OCI-M2 (cell line): ENCODE measurements around the gene UGT3A1.
A peak's percentile ranks its signal among the peaks of the same experiment; 100 is the strongest.
"Not testable (repeated sequence)": the region's sequence is repeated elsewhere in the genome, so short reads cannot be mapped to it uniquely, and the experiment has no call there.

Source experiments
- DNase-seq: peaks from one replicate; lab custom pipeline; 2025; ENCODE audit not compliant: unreplicated experiment; lab: John Stamatoyannopoulos, UW

The UGT3A1 gene

DNA sequence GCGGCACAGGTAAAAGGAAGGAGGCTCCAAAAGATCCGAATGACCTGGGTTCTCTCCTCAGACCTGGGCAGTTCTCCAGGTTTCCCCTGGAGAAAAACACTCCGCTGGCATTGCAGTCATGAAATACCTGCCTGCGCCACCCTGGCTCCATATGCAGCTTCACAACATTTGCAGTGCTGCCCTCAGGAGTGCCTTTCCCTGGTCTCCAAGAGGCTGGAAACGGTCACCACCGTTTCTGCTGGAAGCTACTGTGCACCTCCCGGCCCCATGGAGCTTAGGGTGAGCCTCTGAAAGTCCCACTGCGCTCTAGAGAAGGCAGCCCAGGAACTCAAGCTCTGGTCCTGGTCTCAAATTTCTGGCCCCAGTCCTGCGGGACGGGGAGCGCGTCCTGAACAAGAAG is 670 bp downstream of the UGT3A1 start:
- DNase-seq = no peak

DNA sequence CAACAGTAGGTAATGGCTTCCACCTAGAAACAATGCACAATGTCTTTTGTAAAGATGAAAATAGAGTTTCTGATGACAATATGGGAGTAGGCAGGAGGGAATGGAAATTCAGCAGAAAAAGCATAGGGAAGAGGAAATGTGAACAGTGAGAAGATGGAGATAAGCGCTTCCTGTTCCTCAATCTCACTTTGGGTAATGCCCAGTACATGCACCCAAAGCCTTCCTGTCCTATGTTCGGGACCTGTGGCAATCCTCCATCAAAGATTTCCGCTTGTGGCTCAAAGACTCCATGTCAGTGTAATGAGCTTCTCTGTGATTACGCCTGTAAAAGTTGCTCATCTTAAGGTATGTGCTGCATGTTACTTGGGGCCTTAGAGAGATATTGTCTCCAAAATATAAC is 2.7 kb downstream of the UGT3A1 start:
- no peak for DNase-seq

DNA sequence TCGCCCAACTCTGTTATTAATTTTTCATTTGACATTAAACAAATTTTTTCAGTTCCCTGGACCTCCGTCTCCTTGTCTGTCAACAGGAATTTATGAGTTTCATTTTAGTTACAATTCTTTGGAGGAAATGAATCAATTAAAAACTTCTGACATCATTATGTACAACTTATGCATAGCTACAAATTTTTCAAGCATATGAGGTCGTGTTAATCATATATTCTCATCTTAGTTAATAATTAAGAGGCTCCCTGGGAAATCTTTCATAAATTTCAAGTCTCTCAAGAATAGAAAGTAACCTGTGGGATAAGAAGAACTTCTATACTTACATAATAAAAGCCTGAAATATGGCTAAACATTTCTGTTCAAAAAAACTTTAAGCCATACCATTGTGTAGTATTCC is 3.4 kb downstream of the UGT3A1 start:
- DNase-seq = no peak

DNA sequence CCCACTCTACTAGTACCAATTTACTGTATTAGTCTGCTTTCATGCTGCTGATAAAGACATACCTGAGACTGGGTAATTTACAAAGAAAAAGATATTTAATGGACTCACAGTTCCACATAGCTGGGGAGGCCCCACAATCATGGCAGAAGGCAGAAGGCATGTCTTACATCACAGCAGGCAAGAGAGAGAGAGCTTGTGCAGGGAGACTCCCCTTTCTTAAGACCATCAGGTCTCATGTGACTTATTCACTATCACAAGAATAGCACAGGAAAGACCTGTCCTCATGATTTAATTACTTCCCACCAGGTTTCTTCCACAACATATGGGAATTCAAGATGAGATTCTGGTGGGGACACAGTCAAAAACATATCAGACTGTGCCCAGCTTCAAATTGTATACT is 11.5 kb downstream of the UGT3A1 start:
- DNase-seq = no peak

DNA sequence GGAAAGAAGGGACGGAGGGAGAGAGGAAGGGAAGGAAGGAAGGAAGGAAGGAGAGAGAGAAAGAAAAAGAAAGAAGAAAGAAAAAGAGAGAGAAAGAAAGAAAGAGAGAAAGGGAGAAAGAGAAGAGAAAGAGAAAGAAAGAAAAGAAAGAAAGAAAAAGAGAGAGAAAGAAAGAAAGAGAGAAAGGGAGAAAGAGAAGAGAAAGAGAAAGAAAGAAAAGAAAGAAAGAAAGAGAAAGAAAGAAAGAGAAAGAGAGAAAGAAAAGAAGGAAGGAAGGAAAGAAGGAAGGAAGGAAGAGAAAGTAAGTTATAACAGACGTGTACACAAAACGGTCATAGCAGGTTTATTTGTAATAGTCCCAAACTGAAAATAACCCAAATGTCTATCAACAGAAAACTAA is 14.3 kb downstream of the UGT3A1 start:
- not testable (repeated sequence) for DNase-seq

DNA sequence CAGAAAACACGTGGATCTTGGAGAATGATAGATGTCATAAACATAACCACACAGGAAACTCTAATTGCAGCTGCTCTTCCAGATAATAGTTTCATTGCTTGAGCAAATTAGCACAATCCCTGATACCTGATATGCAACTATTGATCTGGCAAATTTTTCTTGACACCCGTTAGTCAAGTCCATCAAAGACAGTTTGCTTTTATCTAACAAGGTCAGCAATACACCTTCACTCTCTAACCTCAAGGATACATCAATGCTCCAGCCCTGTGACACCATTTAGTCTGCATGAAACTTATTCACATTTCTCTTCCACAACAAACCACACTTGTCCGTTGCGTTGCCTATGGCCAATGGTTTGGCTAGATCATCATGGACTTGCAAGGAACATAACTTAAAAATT is 16.6 kb downstream of the UGT3A1 start:
- DNase-seq = no peak

DNA sequence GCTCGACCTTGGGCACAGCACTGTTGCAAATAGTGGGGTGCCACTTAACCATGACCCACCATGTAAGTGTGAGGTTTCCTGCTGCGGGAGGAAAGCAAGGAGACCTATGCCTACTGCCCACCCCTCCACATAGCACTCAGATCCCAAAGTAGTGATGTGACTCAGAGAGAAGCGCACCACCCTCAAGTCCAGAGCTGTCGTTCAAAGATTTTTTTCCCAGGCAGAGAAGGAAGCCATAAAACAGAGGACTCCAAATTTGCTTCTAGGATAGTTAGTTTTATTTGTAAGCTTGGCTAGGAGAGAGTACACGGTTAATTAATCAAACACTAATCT is 19.3 kb downstream of the UGT3A1 start:
- no peak for DNase-seq

DNA sequence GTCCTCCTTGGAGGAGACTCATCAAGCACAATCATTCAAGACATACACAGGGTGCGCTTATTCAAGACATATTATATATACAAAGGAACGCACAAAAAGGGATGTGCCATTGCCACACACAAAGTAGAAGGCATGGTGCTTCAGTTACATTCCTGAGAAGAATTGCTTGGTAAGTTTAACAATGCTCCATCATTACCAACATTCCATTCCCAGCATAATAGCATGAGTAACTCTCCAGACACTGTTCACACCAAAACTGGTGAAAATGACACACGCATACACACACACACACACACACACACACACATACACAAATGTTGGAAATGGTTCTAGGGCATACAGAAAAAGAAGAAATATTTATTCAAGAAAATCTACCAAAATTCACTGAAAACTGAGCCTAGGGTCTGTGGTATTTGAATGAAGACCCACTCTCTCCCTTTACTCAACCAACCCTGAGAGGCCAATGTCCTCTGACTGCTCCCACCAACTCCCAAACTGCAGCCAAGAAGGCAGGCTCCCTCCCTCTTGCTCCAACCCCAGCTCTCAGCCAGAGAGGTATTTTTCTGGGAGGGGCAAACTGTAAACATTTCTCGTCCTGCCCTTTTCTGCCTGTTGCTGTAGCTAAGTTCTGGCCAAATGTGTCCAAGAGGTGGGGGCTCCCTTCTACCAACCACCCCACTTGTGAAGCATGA is 19.9 kb downstream of the UGT3A1 start:
- no peak for DNase-seq

DNA sequence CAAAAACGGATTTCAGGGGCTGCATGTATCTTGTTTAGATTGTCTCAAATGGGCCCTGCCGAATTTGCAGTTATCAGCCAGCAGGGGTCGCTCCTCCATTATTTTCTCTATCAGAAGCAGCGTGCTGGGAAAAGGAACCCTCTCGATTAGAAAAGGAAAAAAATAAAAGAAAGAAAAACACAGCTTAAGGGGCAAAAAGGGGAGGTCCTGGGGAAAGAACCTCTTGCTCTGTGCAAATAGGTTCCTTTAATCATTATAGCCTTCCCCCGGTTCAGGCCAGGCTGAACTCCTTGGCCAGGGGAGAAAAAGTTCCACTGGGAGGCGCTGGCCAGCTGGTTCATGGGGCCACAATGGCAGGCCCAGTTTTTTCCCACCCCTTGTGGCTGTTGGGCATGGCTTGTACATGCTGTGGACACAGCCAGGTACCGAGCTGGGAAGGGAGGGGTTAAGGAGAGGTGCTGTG is 27.8 kb downstream of the UGT3A1 start:
- DNase-seq = no peak

DNA sequence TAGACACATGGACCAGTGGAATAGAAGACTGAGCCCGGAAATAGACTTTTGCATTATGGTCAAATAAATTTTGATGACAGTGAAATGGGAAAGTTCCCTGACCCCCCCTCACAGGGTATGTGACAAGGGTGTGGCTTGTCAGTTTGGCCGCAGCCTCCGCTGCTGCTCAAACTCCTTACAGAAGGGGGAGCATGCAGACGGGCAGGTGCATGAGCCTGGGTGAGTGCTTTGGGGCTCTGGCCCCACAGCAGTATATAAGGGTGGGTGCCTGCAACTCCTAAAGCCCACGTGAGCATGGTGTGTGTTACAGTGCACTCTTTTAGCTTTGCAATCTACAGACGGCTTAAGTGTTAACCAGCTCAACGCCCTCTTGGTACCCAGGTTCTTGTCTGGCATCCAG is 30.9 kb downstream of the UGT3A1 start:
- no peak for DNase-seq

DNA sequence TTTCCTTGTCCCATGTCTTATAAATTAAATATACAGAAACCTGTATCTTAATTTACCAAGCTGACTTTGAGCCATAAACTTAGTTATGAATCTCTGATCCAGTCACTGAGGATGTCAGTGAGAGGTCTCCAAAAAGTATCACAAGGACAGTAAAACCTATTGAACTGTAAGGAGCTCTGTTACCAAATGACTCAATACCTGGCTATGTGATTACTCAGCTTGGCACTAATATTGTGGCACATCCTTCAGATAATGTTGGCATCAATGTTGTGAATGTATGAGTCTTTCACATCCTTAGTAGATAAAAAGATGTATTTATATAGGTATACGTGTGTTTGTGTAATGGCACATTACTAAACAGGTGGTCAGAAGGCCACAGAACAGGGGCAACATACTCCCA is 34.8 kb downstream of the UGT3A1 start:
- DNase-seq = no peak

DNA sequence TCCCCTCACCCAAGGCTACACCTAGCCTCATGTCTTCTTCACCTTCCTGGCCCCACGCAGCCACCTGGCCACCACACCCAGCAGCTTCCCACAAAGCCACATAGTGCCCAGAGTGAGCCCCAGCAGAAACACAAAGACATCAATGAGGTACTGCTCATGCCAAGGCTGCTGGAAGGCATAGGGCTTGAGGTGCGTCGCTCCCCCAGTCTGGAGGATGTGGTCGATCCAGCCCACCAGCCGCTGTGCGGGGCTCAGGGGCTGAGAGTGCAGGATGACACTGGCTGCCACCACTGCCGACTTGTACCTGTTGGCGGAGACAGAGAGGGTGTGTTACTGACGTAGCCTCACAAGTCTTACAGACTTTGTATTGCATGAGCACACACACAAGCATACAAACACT is 37.0 kb downstream of the UGT3A1 start:
- no peak for DNase-seq

DNA sequence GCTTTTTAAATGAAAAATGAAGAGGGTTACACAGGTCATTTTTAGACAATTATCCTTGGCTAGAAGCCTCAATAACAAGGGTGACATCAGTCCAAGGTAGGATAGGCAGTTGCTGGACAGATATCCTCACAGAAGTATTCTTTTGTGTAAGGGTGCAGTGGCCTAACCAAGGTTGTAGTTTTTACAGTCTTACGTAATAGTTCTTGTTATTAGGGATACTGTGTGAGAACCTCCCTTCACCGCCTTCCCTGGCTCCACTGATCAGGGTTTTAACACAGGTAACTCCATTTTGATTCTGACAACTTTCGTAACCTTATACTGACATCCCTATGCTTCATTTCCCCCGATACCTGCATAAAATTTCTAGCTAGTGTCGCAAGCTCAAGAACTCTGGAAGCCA is 44.1 kb downstream of the UGT3A1 start:
- DNase-seq = no peak

DNA sequence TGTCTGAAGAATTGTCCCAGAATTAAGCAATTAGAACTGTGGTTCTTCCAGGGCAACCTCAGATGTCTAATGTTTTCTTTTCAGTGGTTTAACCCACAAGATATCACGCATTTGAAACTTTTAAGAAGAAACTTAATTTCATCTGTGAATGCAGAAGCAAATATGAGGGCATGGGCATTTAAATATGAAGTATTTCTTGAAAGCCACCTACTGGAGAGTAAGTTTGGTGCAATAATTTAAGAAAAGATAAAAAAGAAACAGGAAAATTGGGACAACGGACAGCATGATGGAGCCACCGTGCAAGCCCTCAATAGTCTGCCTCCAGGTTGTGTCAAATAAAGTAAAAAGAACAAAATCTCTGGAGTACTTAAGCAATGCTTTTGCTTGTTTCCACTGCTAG is 51.6 kb downstream of the UGT3A1 start:
- no peak for DNase-seq

DNA sequence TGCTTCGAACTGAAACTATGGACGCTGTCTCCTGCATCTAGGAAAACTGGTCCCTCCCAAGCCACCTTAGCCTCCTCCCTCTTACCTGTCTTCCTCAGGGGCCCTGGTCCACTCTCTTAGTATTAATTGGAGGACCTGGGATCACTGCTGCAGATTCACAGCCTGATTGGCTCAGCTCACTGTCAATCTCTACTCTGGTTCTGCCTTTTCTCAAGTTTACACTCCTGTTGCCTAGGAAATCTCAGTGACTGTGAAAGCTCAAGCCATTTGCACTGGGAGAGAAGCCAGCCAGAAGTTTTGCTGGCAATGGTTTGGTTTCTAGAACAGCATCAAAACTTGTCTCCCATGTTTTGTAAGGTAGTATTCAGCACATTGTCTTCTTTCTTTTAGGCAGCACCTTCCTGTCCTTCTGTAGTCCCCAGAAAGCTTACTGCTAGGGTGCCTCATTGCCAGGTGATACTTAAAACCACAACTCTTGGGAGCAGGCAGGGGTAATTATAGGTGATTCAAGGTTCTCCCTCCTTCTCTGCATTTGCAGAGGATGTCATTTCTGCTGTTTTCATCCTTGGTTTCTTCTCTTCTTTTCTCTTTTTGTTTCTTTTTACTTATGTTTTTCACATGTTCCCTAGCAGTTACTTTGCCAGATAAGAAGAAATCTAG is 52.5 kb downstream of the UGT3A1 start, which contains the start of gene CAPSL:
TSS of gene CAPSL (minus strand) at position 55 of the 660 bp plus-strand sequence. CDS start 17,502 bp downstream, outside the sequence.
- DNase-seq = no peak

DNA sequence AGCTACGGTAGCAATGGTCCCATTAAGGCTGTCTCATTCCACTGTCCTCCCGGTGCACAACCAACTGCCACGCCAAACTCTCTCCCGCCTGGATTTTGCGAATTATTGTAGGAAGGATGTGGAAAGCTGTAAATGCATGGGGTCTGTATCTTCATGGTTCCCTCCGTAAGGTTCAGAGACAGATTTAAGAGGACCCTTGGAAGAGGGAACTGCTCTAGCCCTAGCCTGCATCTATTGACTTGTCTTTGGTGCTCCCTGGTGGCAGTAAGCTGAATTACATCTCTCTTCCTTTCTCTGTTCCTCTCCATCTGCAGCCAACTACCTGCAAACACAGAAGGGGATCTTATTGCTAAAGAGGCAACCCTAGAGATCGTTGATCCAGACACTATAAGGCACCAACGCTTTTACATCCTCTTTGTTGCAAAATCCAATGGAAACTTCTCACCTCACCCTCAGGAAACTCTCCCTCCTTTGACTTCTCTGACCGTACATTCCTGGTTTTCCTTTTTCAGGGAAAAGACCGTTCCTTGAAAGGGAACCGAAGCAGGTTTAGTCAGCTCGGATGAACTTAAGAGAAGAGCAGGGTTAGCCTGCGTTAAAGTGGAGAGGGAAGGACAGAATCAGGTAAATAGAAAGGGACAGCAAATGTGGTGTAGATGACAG is 64.7 kb downstream of the UGT3A1 start:
- peak; percentile 50 for DNase-seq

DNA sequence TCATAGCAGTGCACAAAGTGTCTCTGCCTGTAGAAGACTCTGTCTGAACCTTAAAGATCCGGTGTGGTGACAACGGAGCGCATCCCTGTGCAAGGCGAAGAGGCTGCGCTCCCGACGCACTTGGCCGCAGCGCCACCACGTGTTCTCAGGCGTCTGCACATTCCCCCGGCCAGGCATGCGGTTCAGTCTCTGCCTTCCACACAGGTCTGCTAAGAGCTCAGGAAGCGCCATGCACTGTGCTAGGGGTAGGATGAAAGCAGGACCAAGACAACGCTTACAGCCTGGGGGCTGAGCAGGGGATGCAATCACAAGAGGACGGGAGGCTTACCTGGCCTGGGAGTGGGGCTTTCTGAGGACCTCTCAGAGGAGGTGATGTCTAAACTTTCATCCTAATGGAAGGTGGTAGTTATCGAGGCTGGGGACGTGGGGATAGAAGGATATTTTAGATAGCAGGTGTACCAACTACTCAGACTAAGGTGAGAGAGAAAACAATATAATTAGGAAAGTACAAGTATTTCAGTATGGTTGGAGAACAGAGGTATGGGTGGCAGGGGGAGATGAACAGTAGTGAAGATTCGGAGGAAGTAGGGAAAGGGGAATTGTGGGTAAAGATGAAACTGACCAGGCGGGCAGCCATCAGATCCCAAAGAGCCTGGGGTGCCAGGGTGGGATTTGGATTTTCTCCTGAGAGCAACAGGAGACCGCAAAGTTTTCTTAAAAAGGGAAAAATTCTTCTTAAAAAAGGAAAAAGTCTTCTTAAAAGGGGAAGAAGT is 66.1 kb downstream of the UGT3A1 start:
- DNase-seq = no peak

DNA sequence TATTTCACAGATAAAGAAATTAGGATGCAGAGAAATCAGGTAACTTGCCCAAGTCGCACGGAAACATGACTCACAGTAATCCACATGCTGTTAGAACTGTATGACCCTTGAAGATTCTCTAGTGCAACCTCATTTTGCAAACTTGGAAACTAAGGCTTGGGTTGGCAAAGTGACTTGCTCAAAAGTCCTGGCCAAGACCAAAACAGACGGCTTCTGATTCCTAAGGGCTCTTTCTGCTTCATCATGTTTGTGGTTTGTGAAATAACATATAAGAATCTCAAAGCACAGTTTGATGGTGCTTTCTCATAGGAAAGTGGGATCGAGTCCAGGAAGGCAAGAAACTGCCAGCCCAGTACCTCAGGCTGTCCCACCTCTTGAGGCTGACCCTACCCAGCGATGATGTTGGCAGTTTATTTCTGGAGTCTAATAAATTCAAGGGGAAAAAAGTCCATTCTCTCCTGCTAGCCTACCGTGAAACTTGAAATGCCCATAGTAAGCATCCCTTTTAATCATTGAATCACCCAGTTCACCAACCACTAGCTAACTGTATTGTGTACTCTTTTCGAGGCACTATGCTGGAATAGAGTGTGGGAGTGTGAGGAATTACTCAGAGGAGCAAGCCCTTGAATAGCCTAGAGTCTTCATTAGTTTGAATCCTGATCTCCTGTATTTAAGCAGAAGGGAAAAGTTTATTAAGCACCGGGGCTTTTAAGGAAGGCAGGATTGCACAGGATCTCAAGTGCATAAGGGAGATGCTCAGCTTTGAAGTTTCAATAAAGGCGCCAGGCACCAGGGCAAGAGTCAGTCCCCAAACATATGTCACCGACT is 66.9 kb downstream of the UGT3A1 start:
- no peak for DNase-seq

DNA sequence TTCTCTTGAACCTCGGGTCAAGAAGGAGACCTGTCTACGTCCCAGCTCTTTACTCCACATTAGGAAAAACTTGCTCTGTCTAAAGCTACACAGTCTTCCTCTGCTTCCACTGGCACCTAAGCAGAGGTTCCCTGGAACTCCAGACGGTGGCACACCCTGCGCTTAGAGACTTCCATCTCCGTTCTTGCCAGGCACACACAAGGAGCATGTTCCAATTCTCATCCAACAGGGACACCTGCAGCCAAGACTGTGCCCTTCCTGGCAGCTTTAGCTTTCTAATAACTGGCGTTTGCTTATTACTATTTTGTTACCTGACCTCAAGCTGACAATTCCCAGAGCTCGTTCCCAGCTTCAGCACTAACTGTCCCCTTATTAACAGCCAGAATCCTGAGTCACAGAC is 68.7 kb downstream of the UGT3A1 start:
- DNase-seq = no peak

DNA sequence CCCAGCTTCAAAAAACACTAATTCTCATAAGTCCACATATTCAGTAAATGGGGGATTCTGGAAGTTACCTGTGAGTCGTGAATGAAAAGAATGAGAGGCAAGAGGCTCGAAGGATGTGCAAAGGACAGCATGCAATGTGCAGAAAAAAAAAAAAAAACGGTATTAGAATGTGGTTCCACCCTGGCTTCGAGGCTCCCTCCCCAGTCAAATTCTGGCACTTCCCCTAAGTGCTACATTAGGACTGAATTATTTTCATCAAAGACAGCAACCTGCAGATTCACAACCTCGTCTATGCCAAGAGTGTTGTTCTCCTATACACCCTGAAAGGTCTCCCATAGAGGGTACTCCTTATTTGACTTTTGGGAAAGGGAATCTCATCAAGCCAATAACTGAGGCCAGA is 69.3 kb downstream of the UGT3A1 start:
- DNase-seq = no peak

DNA sequence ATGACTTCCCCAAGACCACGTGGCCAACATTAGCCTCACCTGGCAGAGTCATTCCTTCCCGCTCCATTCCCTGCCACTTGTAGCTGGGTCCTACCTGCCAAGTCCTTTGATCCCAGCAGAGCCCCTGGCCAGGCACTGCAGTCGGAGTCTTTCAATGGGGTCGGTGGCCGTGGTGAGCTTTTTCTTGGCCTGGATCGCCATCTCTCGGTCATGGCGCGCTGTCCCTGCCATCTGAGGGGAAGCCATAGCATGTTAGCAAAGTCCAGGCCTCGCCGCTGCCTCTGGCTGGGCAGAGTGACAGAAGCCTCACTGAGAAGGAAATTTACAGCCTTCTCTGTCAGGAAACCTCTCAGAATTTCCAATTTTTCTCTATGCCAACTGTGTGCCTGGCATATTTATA is 70.3 kb downstream of the UGT3A1 start:
- no peak for DNase-seq
